Breast epithelium (tissue), 3 donors: ENCODE results near the gene BAD.

Experiments used
- POLR2A ChIP-seq: fragments of 450-650 bp; IDR thresholded peaks from one replicate; pipeline ENCODE4 v1.6.1; 2016; ENCODE audit warnings: antibody characterized with exemption, mild to moderate bottlenecking, moderate library complexity
- POLR2AphosphoS5 ChIP-seq, 3 donors: sonication (generic); formaldehyde crosslinking; IDR thresholded peaks; one replicate each; pipeline ENCODE4 v1.6.1; 2017; ENCODE audit warnings: antibody characterized with exemption in 3 of 3
- TF ChIP-seq, protein P1 (sequence below), 3 donors: fragments of 450-650 bp; IDR thresholded peaks; one replicate each; pipeline ENCODE4 v1.5.1; 2016 to 2017; ENCODE audit warnings: antibody characterized with exemption in 3 of 3, mild to moderate bottlenecking in 3 of 3, moderate library complexity in 3 of 3

DNA sequence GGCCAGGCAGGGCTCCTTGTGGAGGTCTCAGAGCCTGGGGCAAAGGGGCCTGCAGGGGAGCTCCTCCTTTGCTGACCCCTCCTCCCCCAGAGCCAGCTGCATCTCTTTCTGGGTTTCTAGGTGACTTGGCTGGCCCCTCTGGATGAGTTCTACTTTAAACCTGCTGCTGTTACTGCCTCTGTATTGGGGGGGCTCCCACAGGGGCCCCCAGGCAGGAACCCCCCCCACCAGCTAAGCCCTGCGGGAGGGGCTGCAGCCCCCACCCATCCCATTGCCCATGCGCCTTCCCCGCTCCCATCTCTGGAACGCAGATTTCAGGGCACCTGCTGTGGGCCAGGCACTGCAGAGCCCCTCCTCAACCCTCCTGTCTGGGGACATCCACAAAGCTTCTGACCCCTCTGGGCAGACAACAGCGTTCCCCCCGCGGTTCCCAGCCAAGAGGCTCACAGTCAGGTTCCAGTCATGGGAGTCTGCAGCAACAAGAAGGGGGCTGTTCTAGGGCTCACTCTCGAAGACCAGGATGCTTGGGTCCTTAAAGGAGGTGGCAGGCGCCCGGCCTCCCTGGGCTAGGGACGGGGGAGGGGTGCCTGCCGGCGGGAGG lies 34.0 kb downstream of the BAD start:
- TF ChIP-seq, protein P1, sequence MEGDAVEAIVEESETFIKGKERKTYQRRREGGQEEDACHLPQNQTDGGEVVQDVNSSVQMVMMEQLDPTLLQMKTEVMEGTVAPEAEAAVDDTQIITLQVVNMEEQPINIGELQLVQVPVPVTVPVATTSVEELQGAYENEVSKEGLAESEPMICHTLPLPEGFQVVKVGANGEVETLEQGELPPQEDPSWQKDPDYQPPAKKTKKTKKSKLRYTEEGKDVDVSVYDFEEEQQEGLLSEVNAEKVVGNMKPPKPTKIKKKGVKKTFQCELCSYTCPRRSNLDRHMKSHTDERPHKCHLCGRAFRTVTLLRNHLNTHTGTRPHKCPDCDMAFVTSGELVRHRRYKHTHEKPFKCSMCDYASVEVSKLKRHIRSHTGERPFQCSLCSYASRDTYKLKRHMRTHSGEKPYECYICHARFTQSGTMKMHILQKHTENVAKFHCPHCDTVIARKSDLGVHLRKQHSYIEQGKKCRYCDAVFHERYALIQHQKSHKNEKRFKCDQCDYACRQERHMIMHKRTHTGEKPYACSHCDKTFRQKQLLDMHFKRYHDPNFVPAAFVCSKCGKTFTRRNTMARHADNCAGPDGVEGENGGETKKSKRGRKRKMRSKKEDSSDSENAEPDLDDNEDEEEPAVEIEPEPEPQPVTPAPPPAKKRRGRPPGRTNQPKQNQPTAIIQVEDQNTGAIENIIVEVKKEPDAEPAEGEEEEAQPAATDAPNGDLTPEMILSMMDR (IDR thresholded peaks at IDR 0.05): no peak
- TF ChIP-seq POLR2A (no peak), POLR2AphosphoS5 (IDR thresholded peaks at IDR 0.05) (no peak)
